Measurements from ENCODE around the gene UBTF.

Gene UBTF

GRCh38 chr17:44191941-44192496 is 27.5 kb downstream of the UBTF start:
- TF ChIP-seq REST (IDR thresholded peaks at IDR 0.05; ENCODE audit: low read depth) (no peak), TCF12 (IDR thresholded peaks at IDR 0.05; ENCODE audit: low read depth) (no peak), CREB1 (IDR thresholded peaks at IDR 0.05; ENCODE audit: low read depth) (no peak), TAF1 (IDR thresholded peaks at IDR 0.05; ENCODE audit: low read depth) (no peak), FOXM1 (IDR thresholded peaks at IDR 0.05; ENCODE audit: borderline replicate concordance, low read depth) (no peak), YY1 (IDR thresholded peaks at IDR 0.05; ENCODE audit: low read depth) (no peak), ZBTB7A (IDR thresholded peaks at IDR 0.05; ENCODE audit: low read depth) (peak; percentile 62; the same call in 1 of the 2 replicates)

- no peak for TF ChIP-seq RAD21 (IDR thresholded peaks at IDR 0.05; ENCODE audit: low read depth)
- TF ChIP-seq TAF1 (IDR thresholded peaks at IDR 0.05; ENCODE audit: low read depth): no peak
- TF ChIP-seq TCF12 (IDR thresholded peaks at IDR 0.05; ENCODE audit: low read depth): no peak
These were observed 28.1 kb downstream of the UBTF start for GRCh38 chr17:44191369-44191768.

- no peak for TF ChIP-seq NFIC (IDR thresholded peaks at IDR 0.05)
- no peak for TF ChIP-seq MAX (IDR thresholded peaks at IDR 0.05)
- no peak for TF ChIP-seq CEBPB (IDR thresholded peaks at IDR 0.05)
- TF ChIP-seq FOXM1 (IDR thresholded peaks at IDR 0.05; ENCODE audit: borderline replicate concordance, low read depth): no peak
- TF ChIP-seq ZBTB7A (IDR thresholded peaks at IDR 0.05; ENCODE audit: low read depth): no peak
- TF ChIP-seq TAF1 (IDR thresholded peaks at IDR 0.05; ENCODE audit: low read depth): no peak
- no peak for TF ChIP-seq EGR1 (IDR thresholded peaks at IDR 0.05)
- TF ChIP-seq TEAD4 (IDR thresholded peaks at IDR 0.05): no peak
These were observed 29.0 kb downstream of the UBTF start for GRCh38 chr17:44190481-44190880.

GRCh38 chr17:44188576-44189403 is 30.7 kb downstream of the UBTF start:
- TF ChIP-seq TEAD4 (IDR thresholded peaks at IDR 0.05) (no peak), REST (IDR thresholded peaks at IDR 0.05; ENCODE audit: low read depth) (no peak), USF1 (IDR thresholded peaks at IDR 0.05) (no peak), CEBPB (IDR thresholded peaks at IDR 0.05) (no peak), RAD21 (IDR thresholded peaks at IDR 0.05; ENCODE audit: low read depth) (no peak), TCF12 (IDR thresholded peaks at IDR 0.05; ENCODE audit: low read depth) (no peak), EP300 (IDR thresholded peaks at IDR 0.05; ENCODE audit: borderline replicate concordance) (no peak), EGR1 (IDR thresholded peaks at IDR 0.05) (no peak), FOXM1 (IDR thresholded peaks at IDR 0.05; ENCODE audit: borderline replicate concordance, low read depth) (no peak), ZBTB7A (IDR thresholded peaks at IDR 0.05; ENCODE audit: low read depth) (no peak), TAF1 (IDR thresholded peaks at IDR 0.05; ENCODE audit: low read depth) (no peak), NFIC (IDR thresholded peaks at IDR 0.05) (no peak), YY1 (IDR thresholded peaks at IDR 0.05; ENCODE audit: low read depth) (no peak), CREB1 (IDR thresholded peaks at IDR 0.05; ENCODE audit: low read depth) (no peak)

GRCh38 chr17:44187131-44187899 is 32.2 kb downstream of the UBTF start:
- no peak for TF ChIP-seq YY1 (IDR thresholded peaks at IDR 0.05; ENCODE audit: low read depth)
- TF ChIP-seq ZBTB7A (IDR thresholded peaks at IDR 0.05; ENCODE audit: low read depth): peak; percentile 97

- TF ChIP-seq USF1 (IDR thresholded peaks at IDR 0.05) (peak; percentile 21; the same call in 1 of the 2 replicates), NFIC (IDR thresholded peaks at IDR 0.05) (0 out of 2 replicates have a peak, but pooled peaks have one; percentile 4), FOXM1 (IDR thresholded peaks at IDR 0.05; ENCODE audit: borderline replicate concordance, low read depth) (no peak; the same call in 1 of the 2 replicates), RAD21 (IDR thresholded peaks at IDR 0.05; ENCODE audit: low read depth) (no peak), EGR1 (IDR thresholded peaks at IDR 0.05) (no peak), TAF1 (IDR thresholded peaks at IDR 0.05; ENCODE audit: low read depth) (peak; percentile 89), CREB1 (IDR thresholded peaks at IDR 0.05; ENCODE audit: low read depth) (peak; percentile 100), CEBPB (IDR thresholded peaks at IDR 0.05) (no peak), TEAD4 (IDR thresholded peaks at IDR 0.05) (0 out of 2 replicates have a peak, but pooled peaks have one; percentile 3), YY1 (IDR thresholded peaks at IDR 0.05; ENCODE audit: low read depth) (0 out of 2 replicates have a peak, but pooled peaks have one; percentile 13)
These were observed 33.0 kb downstream of the UBTF start, which contains the start of gene TMUB2 for GRCh38 chr17:44186307-44187130. TSS of gene TMUB2 (plus strand) at chr17:44186972. CDS start at chr17:44187709, 737 bp downstream.

All from Ishikawa (cell line).